NCI-H748 (cell line): ENCODE data around the gene CHST15.

Source experiments
- DNase-seq: peaks from one replicate; lab custom pipeline; 2025; ENCODE audit not compliant: unreplicated experiment; lab: John Stamatoyannopoulos, UW

The CHST15 gene

GRCh38 chr10:123972481-123973401, 120.7 kb downstream of the CHST15 start:
- peak; percentile 58 for DNase-seq

GRCh38 chr10:123970927-123971286, 122.5 kb downstream of the CHST15 start:
- DNase-seq = no peak

GRCh38 chr10:123970207-123970926, 123.0 kb downstream of the CHST15 start:
- peak; percentile 7 for DNase-seq

- peak; percentile 53 for DNase-seq
These were observed 125.7 kb downstream of the CHST15 start for GRCh38 chr10:123967626-123968243.

- DNase-seq = no peak
These were observed 126.5 kb downstream of the CHST15 start for GRCh38 chr10:123966896-123967231.

GRCh38 chr10:123965973-123966895, 127.2 kb downstream of the CHST15 start:
- DNase-seq = no peak

GRCh38 chr10:123964953-123965352, 128.4 kb downstream of the CHST15 start:
- DNase-seq = peak; percentile 7

GRCh38 chr10:123962756-123963530, 130.5 kb downstream of the CHST15 start:
- no peak for DNase-seq

GRCh38 chr10:123958241-123958640, 135.2 kb downstream of the CHST15 start:
- no peak for DNase-seq
